Smooth muscle cell (in vitro differentiated cells): ENCODE measurements around the gene FYB1. TPM values are rescaled to one million over a fixed set of nuclear protein-coding genes. Genes with fewer than 3 reads are reported as not detected.

ENCODE experiments used
- DNase-seq: peaks from one replicate; lab custom pipeline; 2025; ENCODE audit not compliant: unreplicated experiment; lab: John Stamatoyannopoulos, UW
- H2AFZ ChIP-seq: fragments of 200-600 bp; sonication (generic); 2 replicates; pipeline ENCODE4 v1.6.0; 2016; ENCODE audit warnings: antibody characterized with exemption, low read depth, mild to moderate bottlenecking
- H3F3A ChIP-seq: fragments of 200-600 bp; sonication (generic); 2 replicates; pipeline ENCODE4 v1.6.0; 2017; ENCODE audit warnings: antibody characterized with exemption, low read depth
- H3K27ac ChIP-seq: fragments of 200-600 bp; sonication (generic); 2 replicates; pipeline ENCODE4 v1.5.1; 2016; ENCODE audit warnings: low read depth, mild to moderate bottlenecking
- H3K27me3 ChIP-seq: fragments of 200-600 bp; sonication (generic); 2 replicates; pipeline ENCODE4 v1.6.1; 2016; ENCODE audit warnings: low read depth, mild to moderate bottlenecking
- H3K36me3 ChIP-seq: fragments of 200-600 bp; sonication (generic); 2 replicates; pipeline ENCODE4 v1.5.1; 2016; ENCODE audit warnings: low read depth
- H3K4me1 ChIP-seq: fragments of 200-600 bp; sonication (generic); 2 replicates; pipeline ENCODE4 v1.5.1; 2016; ENCODE audit warnings: low read depth
- H3K4me2 ChIP-seq: fragments of 200-600 bp; sonication (generic); 2 replicates; pipeline ENCODE4 v1.6.0; 2016; ENCODE audit warnings: mild to moderate bottlenecking
- H3K4me3 ChIP-seq: fragments of 200-600 bp; sonication (generic); 2 replicates; pipeline ENCODE4 v1.5.1; 2016; ENCODE audit warnings: mild to moderate bottlenecking
- H3K79me2 ChIP-seq: fragments of 200-600 bp; sonication (generic); 2 replicates; pipeline ENCODE4 v1.6.0; 2016; ENCODE audit warnings: low read depth, mild to moderate bottlenecking
- H3K9ac ChIP-seq: fragments of 200-600 bp; sonication (generic); 2 replicates; pipeline ENCODE4 v1.6.0; 2016; ENCODE audit warnings: low read depth
- H3K9me3 ChIP-seq: fragments of 200-600 bp; sonication (generic); replicated peaks from 2 replicates; pipeline ENCODE4 v1.5.1; 2016; ENCODE audit warnings: low read depth
- H4K20me1 ChIP-seq: fragments of 200-600 bp; sonication (generic); 2 replicates; pipeline ENCODE4 v1.6.0; 2016; ENCODE audit warnings: low read depth
- WGBS: methylation state at CpG from one replicate; pipeline ENCODE4 v1.1.7; 2016; ENCODE audit warnings: low lambda C conversion rate; 5-methylcytosine and 5-hydroxymethylcytosine counted together
- polyA plus RNA-seq: library from polyadenylated mRNA; unstranded; fragments of >200 nt; fragmentation: Nextera tagmentation; extraction: Ambion mirVana; gene quantifications from 2 replicates; pipeline ENCODE4 v1.2.1, GENCODE V29; 2016
- total RNA-seq: library from RNA; depleted of rRNA; stranded (reverse); fragments of >200 nt; gene quantifications from 2 replicates; pipeline ENCODE4 v1.2.3, GENCODE V29; 2014
- TF ChIP-seq, protein P1 (sequence below): fragments of 200-600 bp; sonication (generic); IDR thresholded peaks from 2 replicates; pipeline ENCODE4 v1.5.1; 2017; ENCODE audit warnings: borderline replicate concordance, mild to moderate bottlenecking, antibody characterized with exemption; ENCODE audit not compliant: insufficient read depth, poor library complexity, severe bottlenecking

FYB1 gene
- total and polyA plus RNA-seq, 2 experiments from 2014 or later = 0.06 to 0.22 TPM

- Histone ChIP-seq H4K20me1 (no peaks in the 10 kb centered on the region), H3K27me3 (no peaks in the 10 kb centered on the region), H3K9me3 (no peaks in the 10 kb centered on the region), H3K79me2 (no peaks in the 10 kb centered on the region), H3K4me3 (no peak overlapping the region), H3K4me1 (peaks cover 11% of the 10 kb centered on the region), H3K4me2 (no peak overlapping the region), H3K27ac (no peak overlapping the region), H3K9ac (no peak overlapping the region), H3F3A (peaks cover 9% of the 10 kb centered on the region), H3K36me3 (no peaks in the 10 kb centered on the region), H2AFZ (no peak overlapping the region)
- DNase-seq = no peak
- TF ChIP-seq, protein P1, sequence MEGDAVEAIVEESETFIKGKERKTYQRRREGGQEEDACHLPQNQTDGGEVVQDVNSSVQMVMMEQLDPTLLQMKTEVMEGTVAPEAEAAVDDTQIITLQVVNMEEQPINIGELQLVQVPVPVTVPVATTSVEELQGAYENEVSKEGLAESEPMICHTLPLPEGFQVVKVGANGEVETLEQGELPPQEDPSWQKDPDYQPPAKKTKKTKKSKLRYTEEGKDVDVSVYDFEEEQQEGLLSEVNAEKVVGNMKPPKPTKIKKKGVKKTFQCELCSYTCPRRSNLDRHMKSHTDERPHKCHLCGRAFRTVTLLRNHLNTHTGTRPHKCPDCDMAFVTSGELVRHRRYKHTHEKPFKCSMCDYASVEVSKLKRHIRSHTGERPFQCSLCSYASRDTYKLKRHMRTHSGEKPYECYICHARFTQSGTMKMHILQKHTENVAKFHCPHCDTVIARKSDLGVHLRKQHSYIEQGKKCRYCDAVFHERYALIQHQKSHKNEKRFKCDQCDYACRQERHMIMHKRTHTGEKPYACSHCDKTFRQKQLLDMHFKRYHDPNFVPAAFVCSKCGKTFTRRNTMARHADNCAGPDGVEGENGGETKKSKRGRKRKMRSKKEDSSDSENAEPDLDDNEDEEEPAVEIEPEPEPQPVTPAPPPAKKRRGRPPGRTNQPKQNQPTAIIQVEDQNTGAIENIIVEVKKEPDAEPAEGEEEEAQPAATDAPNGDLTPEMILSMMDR = no peak
- 94% methylated on average over 3 of the region's 3 CpGs for WGBS
Observed at GRCh38 chr5:39228596-39228995, 9.2 kb upstream of the FYB1 start.

- Histone ChIP-seq H3K79me2 (no peaks in the 10 kb centered on the region), H3K36me3 (no peaks in the 10 kb centered on the region), H3K4me3 (no peak overlapping the region), H2AFZ (no peak overlapping the region), H3K4me2 (no peak overlapping the region), H4K20me1 (no peaks in the 10 kb centered on the region), H3K4me1 (peaks cover 13% of the 10 kb centered on the region), H3F3A (peaks cover 3% of the 10 kb centered on the region), H3K9ac (no peak overlapping the region), H3K27me3 (no peaks in the 10 kb centered on the region), H3K27ac (no peak overlapping the region), H3K9me3 (no peaks in the 10 kb centered on the region)
- 93% methylated on average over 1 of the region's 1 CpG for WGBS
- DNase-seq = no peak
- TF ChIP-seq, protein P1 = no peak
Observed at GRCh38 chr5:39226558-39226957, 7.2 kb upstream of the FYB1 start.

DNA sequence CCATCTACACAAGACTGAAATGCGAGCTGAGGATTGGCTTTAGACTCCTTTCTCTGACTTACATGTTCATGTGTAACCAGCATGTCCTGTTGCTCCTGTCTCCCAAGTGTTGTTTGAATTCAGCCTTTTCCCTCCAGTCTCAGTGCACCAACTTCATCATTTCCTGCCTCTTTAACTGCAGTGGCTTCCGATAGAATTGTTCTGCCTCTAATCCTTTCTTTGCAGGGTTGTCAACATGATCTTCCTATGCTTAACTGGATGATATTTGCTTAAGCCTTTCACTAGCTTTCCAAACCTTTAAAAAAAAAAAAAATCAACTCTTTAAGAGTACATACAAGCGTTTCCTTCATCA lies 6.7 kb upstream of the FYB1 start:
- 43% methylated on average over 3 of the region's 3 CpGs for WGBS
- H4K20me1 ChIP-seq = no peaks in the 10 kb centered on the region
- peaks cover 13% of the 10 kb centered on the region for H3K4me1 ChIP-seq
- H3K27ac ChIP-seq = no peak overlapping the region
- no peak overlapping the region for H3K9ac ChIP-seq
- TF ChIP-seq, protein P1 = no peak
- no peak overlapping the region for H3K4me3 ChIP-seq
- H2AFZ ChIP-seq = no peak overlapping the region
- H3K27me3 ChIP-seq = no peaks in the 10 kb centered on the region
- H3K4me2 ChIP-seq = no peak overlapping the region
- no peaks in the 10 kb centered on the region for H3K9me3 ChIP-seq
- peaks cover 3% of the 10 kb centered on the region for H3F3A ChIP-seq
- H3K36me3 ChIP-seq = no peaks in the 10 kb centered on the region
- H3K79me2 ChIP-seq = no peaks in the 10 kb centered on the region
- DNase-seq = no peak

GRCh38 chr5:39225405-39226099 lies 6.2 kb upstream of the FYB1 start:
- Histone ChIP-seq H3K9me3 (no peaks in the 10 kb centered on the region), H3K27me3 (no peaks in the 10 kb centered on the region), H3F3A (peaks cover 3% of the 10 kb centered on the region), H3K9ac (no peak overlapping the region), H3K4me3 (no peak overlapping the region), H2AFZ (no peak overlapping the region), H3K4me2 (no peak overlapping the region), H3K79me2 (no peaks in the 10 kb centered on the region), H3K36me3 (no peaks in the 10 kb centered on the region), H4K20me1 (no peaks in the 10 kb centered on the region), H3K27ac (no peak overlapping the region), H3K4me1 (peaks cover 13% of the 10 kb centered on the region)
- no peak for DNase-seq
- TF ChIP-seq, protein P1 = no peak
- 96% methylated on average over 2 of the region's 2 CpGs for WGBS
